ENCODE data around the gene BNC2.

The BNC2 gene

DNA sequence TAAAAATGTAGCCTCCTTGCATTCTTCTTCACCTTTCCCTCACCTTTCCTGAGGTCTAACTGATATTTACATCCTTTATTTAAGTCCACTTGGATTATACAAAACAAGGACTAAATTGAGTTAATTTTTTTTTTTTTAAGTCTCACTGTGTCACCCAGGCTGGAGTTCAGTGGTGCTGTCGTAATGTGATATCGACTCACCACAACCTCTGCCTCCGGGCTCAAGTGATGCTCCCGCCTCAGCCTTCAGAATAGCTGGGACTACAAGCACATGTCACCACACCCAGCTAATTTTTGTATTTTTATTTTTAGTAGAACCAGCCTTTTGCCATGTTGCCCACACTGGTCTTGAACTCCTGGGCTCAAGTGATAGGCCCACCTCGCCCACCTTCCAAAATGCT, 195.3 kb downstream of the BNC2 start:
- DNase-seq (ENCODE audit: low read depth in 2 of 2), result no peak

DNA sequence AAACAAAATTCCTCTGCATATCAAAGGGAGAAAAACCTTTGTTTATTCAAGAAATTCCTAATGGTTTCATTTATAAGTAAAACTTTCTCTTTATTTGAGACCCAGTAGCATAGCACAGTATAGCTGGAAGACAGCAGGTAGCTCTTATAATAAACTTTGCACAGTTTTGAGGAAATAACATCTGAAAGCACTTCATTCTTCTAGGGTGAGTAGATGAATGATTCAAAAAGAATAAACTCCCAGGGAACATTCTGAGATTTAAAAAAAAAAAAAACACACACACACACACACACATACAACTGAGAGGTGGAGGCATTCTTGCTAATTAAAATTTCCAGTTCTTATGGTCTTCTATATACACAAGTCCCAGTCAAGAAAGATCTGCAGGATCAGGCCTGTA, 197.3 kb downstream of the BNC2 start:
- no peak for DNase-seq (ENCODE audit: low read depth in 2 of 2)

DNA sequence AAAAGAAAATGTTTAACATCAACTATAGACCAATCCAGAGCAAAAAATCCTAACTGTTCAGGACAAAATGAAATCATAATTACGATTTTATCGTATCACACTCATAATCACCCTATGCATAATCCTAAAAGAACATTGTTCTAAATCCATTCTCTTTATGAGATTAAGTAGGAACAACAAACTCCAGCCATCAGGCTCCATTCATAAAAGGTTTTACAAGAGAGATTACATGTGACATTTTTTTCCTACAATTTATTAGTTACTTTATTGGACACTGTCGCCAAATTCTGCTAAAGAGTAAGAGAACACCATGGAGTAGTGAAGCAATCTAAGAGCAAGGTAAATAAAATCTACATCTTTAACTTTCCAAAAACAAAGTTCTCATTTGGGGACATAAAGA, 198.0 kb downstream of the BNC2 start:
- DNase-seq (ENCODE audit: low read depth in 2 of 2), result no peak

DNA sequence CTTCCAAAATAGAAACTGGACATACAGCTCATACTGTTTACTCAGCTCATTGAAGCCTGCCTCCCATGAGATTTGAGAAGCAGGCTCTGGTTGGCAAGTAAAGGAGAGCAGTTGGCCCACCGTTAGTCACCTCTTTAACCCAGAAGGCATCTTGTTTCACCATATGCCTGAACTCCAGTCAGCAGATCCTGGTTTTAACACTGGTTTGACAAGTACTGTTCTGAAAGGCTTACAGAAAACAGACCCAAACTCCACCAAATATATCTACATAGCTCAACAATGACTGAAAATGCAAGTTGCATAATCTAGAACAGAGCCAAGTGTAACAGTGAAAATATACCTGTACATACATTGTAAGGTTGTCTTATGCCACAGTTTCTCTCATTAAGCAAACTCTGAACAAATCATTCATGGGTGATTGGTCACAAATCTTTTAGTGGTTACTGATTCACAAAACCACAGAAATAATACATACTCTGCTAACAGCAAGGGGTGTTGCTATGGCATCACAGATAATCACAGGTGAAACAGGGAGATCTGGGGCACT, 198.8 kb downstream of the BNC2 start:
- DNase-seq (ENCODE audit: low read depth in 2 of 2), result no peak

DNA sequence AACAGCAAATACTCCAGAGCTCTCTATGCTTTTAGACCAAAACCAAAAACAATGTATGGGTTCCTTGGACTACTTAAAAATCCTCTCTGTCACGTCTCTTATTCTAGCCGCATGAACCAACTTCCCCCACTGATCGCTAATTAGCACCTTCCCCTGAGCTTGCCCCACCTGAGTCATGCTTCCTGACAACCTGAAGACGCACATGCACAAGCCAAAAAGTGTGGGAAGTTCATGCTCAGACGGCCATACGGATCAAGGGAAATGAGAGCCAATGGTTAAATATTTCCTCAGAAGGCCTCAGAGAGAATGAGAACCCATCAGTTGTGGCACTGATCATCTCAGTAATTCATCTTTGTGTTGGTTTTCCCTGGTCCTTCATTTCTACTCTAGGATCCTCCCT, 199.7 kb downstream of the BNC2 start:
- no peak for DNase-seq (ENCODE audit: low read depth in 2 of 2)

DNA sequence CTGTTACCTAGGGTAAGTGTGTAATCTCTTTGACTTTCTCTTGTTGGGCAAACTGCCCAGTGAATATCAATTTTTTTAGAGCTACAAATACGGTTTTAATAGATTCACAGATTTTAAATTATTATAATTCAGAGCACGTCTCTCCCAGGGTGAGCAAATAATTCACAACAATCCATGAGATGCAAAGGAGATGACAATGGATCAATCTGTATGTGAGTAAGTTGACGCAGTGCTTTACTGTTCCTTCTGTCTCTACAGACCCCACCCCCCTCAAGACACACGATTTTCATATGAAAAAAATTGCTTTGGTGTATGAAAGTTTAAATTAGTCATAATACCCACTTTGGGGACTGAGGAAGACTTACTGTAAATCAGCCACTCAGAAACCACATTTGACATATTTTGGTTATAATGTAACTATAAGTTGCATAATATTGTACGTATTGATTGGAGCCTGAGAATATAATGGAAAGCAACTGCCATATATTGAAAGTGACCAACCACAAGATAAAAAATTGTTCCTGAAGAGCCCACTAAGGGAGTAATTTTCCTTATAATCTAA, 201.7 kb downstream of the BNC2 start:
- DNase-seq (ENCODE audit: low read depth in 2 of 2), result no peak

DNA sequence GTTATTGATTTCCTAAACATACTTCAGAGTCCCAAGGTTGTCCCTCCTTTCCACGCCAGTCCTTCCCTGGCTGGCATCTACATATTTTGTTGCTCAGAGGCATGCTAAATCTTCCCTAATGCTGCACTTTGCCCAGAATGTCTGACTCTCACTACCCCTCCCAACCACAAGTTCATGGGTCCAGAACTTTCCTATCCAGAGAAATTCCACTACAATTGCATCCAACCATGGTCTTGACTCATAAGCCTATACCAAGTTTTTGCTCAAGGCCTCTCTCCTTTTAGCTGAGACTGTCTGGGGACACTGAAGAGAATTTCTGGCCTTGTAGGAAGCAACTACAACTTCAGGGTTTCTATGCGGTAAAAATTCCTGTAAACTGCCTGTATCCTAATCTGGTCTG, 206.3 kb downstream of the BNC2 start:
- DNase-seq (ENCODE audit: low read depth in 2 of 2), result no peak

DNA sequence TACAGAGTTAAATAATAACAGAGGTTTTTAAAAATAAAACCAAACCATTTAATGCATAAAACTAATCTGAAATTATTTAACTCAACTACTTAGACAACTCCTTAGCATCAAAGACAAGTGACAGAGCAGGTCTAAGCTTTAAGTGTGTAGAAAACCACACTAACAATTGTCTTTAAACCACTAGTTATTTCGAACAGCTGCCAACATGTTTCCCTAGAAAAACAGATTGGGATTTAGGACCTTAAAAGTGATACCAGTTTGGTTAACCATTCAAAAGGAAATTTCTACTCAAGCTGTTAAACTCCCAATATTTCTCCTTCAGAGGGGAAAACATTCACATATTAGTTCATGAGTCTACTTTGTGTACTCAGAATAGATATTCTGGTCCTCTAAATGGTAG, 208.7 kb downstream of the BNC2 start:
- no peak for DNase-seq (ENCODE audit: low read depth in 2 of 2)

DNA sequence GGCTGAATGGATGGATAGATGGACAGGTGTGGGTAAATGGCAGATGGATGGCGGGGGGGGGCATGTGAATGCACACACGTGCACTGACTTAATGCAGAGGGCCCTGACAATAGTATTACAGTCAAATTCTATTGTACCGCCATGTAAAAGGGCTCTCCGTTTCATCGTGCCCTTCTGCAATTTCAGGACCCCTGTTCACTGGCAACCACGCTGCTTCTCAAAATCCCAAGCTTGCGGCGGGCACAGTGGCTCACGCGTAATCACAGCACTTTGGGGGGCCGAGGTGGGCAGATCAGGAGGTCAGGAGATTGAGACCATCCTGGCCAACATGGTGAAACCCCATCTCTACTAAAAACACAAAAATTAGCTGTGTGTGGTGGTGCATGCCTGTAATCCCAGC, 211.4 kb downstream of the BNC2 start:
- no peak for DNase-seq (ENCODE audit: low read depth in 2 of 2)

DNA sequence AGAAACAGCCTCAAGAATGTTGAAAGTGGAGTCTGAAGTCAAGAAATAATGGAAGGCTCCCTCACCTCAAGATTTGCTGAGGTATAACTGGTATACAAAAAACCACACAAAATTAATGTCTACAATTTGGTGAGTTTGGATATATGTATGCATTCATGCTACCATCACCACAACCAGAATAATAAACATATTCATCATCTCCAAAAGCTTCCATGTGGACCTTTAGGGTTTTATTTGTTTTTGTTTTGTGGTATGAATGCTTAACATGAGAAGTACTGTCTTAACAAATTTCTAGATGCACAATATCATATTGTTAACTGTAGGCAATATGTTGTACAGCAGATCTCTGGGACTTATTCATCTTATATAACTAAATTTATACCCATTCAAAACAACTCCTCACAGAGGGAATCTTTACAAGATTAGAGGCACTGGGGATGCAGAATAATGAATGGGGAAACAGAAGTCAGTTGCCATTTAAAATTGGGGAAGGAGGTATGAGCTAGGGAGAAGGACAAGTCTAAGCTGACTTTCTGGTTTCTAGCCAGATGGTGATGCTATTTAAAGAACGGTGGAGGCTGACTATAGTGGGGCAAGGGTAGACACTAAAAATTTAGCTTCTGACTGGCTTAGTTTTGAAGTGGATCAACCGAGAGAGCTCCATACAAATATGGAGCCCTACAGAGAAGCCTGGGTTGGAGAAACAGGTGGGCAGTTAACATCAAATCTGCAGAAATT, 213.9 kb downstream of the BNC2 start:
- DNase-seq (ENCODE audit: low read depth in 2 of 2), result no peak

DNA sequence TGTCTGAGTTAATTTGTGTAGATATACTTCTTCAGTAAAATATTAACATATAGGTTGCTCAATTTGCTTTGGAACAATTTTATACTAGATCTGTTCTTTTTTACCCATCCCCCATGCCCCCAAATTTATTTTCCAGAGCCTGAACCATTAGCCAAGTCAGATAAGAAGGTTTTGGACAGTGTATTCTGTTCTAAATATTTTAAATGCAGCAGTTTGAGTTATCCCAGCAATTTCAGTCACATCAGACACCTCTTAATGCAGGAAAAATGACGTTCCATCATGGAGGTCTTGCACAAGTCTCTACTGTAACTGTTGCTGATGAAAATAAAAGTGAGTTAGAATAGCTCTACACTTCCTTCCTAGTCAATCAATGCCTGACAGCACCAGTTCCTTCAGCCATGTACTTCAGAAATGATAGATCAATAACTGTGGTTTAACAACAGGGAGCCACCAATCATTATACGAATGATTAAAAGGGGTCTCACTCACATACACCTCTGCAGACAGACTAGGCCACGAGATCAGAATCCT, 215.8 kb downstream of the BNC2 start:
- no peak for DNase-seq (ENCODE audit: low read depth in 2 of 2)

DNA sequence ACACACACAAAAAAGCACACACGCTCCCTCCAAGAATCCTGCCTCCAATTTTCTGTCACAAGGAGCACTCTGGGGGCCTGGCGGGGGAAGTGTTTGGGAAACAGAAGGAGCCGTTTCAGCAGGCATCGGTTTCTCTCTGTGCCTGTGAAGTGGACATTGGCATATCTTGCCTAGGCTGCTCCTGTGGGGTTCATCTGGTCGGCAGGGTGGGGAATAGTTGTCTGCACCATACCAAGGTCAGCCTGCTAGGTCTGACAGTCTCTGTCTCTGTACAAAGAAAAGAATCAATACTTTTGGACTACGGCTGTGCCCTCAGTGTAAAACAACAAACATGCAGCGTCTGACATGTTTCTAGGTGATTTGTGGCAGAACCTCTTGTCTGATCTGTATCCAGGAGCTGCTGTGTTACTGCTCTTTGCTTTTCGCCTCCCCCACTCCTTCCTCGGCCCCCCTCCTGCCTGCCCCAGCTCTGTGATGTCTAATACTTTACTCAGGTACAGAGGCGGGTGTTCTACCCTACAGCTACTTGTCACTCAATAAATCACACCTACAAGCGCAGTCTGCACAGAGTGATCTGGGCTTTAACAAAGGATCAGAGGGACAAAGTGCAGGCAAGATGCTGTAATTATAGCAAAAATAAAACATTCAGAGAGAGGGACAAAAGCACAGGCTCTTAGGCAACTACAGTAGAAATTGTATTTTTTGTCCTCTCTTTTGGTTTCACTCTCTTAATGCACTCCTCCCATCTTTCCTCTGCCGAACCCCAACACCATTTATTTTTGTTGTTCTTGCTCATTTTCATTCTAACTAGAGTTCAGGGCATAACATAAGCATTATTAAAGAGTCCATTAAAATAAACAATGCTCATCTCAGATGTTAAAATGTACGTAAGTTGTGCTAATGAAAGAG, 216.7 kb downstream of the BNC2 start:
- no peak for DNase-seq (ENCODE audit: low read depth in 2 of 2)

DNA sequence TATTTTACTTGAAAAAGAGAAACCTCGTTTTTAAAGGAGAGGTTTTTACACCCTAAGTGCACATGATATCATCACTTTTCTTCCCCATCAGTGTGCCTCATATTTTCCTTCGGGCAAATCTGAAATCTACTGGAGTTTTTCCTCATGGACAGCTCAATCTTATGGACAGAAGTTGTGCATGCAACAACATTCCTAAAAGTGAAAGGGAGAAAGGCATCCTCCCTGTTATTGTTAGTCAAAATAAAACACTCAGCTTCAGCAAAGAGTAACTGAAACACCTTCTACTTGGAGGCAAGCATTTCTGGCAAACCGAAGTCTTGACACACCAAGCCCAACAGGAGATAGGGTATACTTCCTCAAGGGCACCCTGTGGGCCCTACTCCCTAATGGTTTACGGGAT, 217.9 kb downstream of the BNC2 start:
- no peak for DNase-seq (ENCODE audit: low read depth in 2 of 2)

DNA sequence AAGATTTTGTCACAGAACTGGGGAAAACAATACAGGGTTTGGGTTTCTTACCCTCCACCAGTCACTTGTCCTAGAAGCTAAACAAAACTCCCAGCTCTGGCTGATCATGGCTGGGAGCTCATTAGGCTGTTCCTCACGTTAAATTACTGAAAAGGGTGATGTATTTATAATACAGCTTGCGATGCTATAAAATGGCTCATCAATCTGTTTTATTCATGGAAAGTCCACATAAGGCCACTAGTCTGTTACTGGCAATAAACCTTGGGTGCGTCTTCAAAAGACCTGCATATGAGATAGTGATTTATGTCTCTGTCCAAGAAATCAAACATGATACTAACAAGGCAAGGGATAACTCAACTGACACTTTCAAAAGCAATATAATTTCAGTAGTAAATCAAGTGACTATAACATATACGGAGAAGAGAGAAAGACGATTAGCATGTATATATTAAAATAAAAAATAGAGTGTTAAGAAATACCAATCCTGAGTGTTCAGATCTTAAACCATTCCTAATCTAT, 219.0 kb downstream of the BNC2 start:
- DNase-seq (ENCODE audit: low read depth in 2 of 2), result no peak

DNA sequence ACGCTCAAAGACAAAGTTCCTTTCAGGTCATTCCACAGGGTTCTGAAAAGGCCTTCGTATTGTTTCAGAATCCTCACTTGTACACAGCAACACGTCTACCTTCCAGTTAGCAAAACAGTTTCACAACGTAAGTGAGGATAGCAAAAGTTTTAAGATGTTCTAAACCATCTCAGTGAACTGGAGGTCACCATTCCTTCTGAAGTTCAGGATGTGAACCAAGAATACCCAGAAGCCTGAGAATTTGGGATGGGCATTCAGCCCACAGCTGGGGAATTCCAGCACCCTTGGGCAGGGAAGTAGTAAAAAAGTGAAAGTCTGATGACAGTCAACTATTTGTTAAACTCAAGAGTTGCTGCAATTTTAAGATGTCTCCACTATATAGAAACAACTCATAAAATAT, 224.5 kb downstream of the BNC2 start:
- DNase-seq (ENCODE audit: low read depth in 2 of 2), result no peak

DNA sequence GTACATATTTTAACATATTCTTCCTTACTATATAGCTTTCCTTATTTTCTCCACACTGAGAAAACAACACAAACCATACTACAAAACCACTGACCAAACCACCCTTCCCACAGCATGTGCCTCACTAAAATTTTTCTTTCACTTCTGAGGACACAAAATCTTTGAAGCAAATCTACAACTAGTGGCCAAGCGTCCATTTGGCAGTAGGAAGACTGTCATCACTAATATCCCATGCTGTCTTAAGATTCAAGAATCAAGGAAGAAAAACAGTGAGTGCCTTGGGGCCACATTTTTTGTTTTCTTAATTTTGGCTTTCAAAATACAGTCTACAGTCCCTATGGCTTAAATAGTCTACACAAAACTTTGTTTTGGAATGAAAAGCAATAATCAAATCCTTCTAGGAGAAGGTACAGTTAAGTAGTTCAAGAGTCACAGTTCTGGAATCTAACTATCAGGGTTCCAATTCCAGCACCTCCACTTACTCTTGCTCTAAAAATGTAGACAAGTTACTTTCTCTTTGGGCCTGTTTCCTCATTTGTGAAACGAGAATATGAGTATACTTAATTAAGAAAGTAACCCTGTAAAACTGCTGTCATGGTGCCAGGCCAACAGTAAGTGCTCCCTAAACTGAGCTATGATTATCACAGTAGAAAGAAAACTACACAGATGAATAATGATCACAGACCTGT, 227.9 kb downstream of the BNC2 start:
- DNase-seq (ENCODE audit: low read depth in 2 of 2), result no peak

DNA sequence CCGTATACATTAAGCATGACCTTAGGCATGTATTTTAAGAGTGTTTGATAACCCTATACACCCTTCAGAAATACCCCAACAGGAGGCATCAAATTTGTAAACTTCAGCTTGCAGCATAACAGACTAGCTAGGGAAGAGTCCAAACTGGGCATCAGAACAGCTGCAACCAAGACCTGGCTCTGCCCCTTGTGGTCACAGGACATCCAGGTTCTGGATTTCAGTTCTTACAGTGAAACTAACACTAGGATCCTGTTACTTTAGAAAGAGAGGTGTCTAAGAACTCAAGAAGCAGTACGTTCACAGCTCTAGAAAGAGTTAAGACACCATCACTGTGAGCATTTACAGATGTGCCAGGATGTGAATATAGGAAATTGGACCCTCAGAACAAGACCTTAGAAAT, 229.8 kb downstream of the BNC2 start:
- no peak for DNase-seq (ENCODE audit: low read depth in 2 of 2)

DNA sequence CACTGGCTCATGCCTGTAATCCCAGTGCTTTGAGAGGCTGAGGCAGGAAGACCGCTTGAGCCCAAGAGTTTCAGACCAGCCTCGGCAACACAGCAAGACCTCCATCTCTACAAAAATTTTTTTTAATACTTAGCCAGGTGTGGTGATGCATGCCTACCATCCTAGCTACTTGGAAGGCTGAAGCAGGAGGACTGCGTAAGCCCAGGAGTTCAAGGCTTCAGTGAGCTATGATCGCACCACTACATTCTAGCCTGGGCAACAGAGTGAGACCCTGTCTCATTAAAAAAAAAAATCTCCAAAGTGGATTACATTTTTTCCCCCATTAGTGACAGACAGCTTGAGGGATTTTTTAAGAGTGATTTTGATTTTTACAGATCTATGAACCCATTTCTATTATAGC, 230.8 kb downstream of the BNC2 start:
- DNase-seq (ENCODE audit: low read depth in 2 of 2), result no peak

DNA sequence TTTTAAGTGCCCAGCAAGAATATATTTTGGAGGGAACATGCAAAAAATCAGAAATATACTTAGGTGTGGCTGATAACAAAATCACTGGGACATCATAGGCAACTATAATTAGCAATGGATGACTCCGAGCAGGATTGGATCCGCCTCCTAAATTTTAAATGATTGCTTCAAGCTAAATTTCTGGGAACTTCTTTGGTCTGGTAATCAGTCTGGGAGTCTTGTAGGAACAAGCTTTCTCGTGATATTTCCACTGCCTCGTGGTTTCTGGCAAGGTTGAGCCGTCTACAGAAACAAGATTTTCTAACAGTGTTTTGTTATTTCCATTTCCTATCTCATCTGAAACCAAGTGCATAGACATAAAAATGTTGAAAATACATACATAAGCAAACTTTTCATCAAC, 232.6 kb downstream of the BNC2 start:
- DNase-seq (ENCODE audit: low read depth in 2 of 2), result no peak

DNA sequence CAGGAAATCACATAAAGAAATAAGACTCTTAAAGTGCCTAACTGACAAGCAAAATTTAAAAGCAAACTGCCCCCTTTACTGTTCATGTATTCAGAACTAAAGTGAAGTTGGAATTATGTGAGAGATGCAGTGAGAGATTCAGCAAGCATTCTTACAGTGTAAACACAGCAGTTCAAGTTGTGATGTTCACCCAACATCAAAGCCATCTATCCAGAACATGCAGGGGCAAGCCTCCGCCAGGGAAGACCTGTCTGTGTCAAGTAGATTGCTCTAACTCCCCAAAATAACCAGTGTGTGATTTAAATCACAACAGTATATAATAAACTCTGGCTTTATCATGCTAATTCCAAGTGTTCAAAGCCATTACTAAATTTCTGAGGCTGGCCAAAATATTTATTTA, 233.3 kb downstream of the BNC2 start:
- no peak for DNase-seq (ENCODE audit: low read depth in 2 of 2)

DNA sequence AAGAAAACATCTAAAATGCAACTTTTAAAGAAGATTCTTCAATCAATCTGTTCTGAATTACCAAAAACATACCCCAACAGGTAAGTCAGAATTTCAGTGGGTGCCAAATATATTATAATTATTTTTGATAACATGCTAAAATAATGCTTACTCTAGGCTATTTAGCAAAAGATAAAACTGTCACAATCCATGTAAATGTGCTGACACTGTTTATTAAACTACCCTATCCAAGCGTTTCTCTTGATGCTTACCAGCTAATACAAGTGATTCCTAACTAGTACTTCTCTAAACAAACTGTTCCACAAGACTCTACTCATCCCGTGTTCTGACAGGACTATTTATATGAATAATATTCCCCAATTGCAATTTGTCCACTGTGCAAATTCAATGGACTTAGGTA, 236.7 kb downstream of the BNC2 start:
- no peak for DNase-seq (ENCODE audit: low read depth in 2 of 2)

DNA sequence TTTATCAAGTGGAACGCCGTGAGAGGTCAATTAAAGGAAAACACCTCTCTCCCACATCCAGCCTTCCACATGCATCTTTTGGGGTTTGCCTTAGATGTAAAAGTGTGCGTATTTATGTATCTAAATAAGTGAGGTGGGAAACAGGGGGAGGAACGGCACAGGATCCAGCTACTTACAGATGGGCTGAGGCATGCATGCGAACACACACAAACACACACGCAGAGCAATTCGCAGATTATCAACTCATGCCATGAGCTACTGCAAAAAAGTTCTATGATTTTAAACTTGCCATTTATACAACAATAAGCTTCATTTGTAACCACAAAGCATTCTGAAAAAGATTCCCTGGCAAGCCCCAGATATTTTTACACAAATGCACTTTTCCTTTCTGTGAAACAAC, 242.1 kb downstream of the BNC2 start:
- no peak for DNase-seq (ENCODE audit: low read depth in 2 of 2)

Measured in activated CD4-positive, alpha-beta T cell treated with anti-CD3 and anti-CD28 coated beads for 24 hours (primary cell).